GM12864 (cell line): ENCODE data around the gene APH1B.

Source experiments
- DNase-seq: peaks from one replicate; pipeline ENCODE4 v3.0.0-alpha.2; 2011; ENCODE audit warnings: low read depth
- H3K4me3 ChIP-seq: 2 replicates; pipeline ENCODE4 v1.5.1; 2011; ENCODE audit warnings: mild to moderate bottlenecking, low read depth, low read length, control low read depth
- TF ChIP-seq, protein P1 (sequence below): IDR thresholded peaks from 2 replicates; pipeline ENCODE4 v1.5.1; 2011; ENCODE audit warnings: low read depth, mild to moderate bottlenecking, moderate library complexity, low read length, control low read depth, inconsistent platforms; ENCODE audit errors: missing control alignments

Gene APH1B

DNA sequence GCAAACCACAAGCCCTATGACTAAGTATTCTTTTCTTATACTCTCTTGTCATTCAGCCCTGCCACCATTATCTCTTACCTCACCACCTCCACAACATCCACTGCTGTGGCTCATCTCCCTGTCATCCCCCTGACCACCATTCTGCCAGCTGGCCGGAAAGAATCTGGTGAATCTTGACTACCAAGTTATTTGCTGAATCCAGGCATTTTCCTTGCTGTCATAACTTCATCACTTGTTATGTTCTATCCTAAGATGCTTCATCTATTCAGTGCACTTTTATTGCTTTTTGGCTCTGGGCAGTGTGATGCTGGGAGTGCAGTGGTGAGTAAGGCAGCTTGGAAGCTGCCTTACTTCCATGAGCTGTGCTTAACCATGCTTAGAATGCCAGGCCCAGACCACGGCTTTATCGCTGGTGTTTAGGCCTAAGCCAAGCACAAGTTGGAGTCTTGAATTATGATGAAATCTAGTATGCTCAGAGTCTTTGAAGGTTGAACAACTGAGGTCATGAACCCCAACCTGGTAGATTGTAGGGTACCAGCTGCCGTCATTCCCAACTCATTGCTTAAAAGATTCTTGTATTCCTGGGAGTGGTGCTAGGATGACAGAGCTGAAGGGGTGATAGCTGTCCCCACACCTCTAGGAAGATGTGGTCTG, 27.0 kb upstream of the APH1B start:
- H3K4me3 ChIP-seq = no peak overlapping the region
- TF ChIP-seq, protein P1, sequence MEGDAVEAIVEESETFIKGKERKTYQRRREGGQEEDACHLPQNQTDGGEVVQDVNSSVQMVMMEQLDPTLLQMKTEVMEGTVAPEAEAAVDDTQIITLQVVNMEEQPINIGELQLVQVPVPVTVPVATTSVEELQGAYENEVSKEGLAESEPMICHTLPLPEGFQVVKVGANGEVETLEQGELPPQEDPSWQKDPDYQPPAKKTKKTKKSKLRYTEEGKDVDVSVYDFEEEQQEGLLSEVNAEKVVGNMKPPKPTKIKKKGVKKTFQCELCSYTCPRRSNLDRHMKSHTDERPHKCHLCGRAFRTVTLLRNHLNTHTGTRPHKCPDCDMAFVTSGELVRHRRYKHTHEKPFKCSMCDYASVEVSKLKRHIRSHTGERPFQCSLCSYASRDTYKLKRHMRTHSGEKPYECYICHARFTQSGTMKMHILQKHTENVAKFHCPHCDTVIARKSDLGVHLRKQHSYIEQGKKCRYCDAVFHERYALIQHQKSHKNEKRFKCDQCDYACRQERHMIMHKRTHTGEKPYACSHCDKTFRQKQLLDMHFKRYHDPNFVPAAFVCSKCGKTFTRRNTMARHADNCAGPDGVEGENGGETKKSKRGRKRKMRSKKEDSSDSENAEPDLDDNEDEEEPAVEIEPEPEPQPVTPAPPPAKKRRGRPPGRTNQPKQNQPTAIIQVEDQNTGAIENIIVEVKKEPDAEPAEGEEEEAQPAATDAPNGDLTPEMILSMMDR = no peak
- no peak for DNase-seq

- H3K4me3 ChIP-seq = no peak overlapping the region
- TF ChIP-seq, protein P1 = no peak
- no peak for DNase-seq
These were observed 25.7 kb upstream of the APH1B start for GRCh38 chr15:63251701-63252100.

DNA sequence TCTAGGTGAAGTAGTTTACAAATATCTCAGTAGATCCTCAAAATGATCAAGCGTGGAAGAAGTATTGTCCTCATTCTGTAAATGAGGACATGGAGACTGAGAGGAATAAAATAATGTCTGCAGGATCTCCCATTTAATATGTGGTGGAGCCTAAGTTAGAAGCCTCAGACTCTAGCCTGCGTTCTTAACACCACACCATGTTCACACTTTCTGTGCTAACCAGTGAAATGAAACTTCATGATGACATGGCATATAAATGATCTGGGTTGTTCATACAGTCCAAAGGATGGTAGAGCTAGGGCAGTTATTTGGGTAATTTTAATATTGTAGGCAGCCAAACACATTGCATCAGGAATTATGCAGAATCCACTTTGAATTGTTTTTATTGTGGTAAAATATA, 25.1 kb upstream of the APH1B start:
- TF ChIP-seq, protein P1 = no peak
- no peak for DNase-seq
- no peak overlapping the region for H3K4me3 ChIP-seq

- TF ChIP-seq, protein P1 = no peak
These were observed 22.4 kb upstream of the APH1B start for GRCh38 chr15:63254991-63255390.

DNA sequence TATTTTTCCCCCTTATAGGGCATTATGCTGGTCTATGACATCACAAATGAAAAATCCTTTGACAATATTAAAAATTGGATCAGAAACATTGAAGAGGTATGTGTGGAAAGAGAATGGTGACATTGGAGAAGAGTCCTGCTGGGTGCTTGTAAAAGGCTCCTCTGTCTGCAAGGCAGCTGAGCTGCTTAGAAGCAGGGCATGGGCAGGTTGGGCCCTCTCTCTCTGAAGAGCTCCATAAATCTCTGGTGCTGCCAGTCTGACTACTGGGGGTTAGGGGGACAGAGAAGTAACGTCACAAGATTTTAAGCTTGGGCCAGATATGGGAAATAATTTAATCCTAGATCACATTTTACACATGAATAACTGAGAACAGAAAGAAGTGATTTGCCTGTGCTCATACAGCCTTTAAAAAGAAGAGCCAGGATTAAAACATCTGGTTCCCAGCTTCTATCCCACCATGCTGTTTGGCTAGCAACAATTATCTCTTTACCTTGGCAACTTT, 21.9 kb upstream of the APH1B start:
- H3K4me3 ChIP-seq = no peak overlapping the region
- no peak for DNase-seq
- TF ChIP-seq, protein P1 = no peak

More at GRCh38 chr15:63254991-63255390, 22.4 kb upstream of the APH1B start:
- no peak for DNase-seq
- H3K4me3 ChIP-seq = no peak overlapping the region

DNA sequence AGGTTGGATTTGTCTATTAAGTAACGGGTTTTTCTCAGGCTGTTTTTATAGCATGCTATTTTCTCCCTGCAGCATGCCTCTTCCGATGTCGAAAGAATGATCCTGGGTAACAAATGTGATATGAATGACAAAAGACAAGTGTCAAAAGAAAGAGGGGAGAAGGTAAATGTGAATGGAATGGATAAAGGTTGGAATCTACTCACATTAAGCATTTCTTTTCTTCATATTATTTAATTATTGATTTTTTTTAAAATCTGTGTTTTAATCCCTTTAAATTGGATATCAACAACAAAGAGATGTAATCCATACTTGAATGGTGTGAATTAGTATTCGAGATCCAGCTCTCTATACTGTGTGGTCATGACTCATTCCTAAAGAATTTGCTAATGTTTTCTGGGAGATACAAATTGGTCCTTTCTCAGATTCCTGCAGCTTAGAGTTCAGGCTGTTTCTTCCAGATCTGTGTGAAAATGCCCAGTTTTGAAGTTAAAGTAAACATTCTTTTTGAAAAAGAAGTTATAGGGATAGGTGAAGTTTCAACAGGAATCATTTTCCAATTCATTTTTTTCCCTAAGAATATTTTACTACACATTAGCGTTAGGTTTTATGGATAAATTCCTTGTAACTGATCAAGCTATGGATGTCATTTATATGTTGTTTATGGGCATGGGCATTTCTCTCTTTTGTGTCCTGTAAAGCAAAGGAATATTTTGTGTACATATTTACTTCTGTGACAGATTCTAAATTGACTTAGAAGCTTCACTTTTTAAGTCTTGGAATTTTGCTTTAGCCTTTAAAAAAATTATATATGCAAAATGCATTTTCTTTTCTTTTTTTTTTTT, 20.8 kb upstream of the APH1B start:
- DNase-seq = no peak
- no peak overlapping the region for H3K4me3 ChIP-seq
- TF ChIP-seq, protein P1 = no peak
